Measurements from ENCODE around the gene NF1.

GRCh38 chr17:31416503-31416923, 321.7 kb downstream of the NF1 start:
- TF ChIP-seq CTCF (IDR thresholded peaks at IDR 0.05; ENCODE audit: low read length) (no peak), EZH2 (IDR thresholded peaks at IDR 0.05; ENCODE audit: borderline replicate concordance, low read length) (no peak)
